VCaP (cell line): ENCODE data around the gene PGA4.

Experiments used
- H3K27ac ChIP-seq: fragments of 450-650 bp; 2 replicates; pipeline ENCODE4 v1.5.1; 2017
- CTCF ChIP-seq: fragments of 450-650 bp; conservative IDR thresholded peaks from 2 replicates; pipeline ENCODE4 v1.5.1; 2017; ENCODE audit warnings: mild to moderate bottlenecking, moderate library complexity

Gene PGA4

GRCh38 chr11:61267437-61267841, 45.3 kb downstream of the PGA4 start:
- TF ChIP-seq CTCF = no peak
- no peak overlapping the region for H3K27ac ChIP-seq

GRCh38 chr11:61268588-61269250, 46.6 kb downstream of the PGA4 start:
- TF ChIP-seq CTCF = no peak
- no peak overlapping the region for H3K27ac ChIP-seq

GRCh38 chr11:61270354-61271076, 48.4 kb downstream of the PGA4 start:
- H3K27ac ChIP-seq = no peak overlapping the region
- TF ChIP-seq CTCF = no peak

DNA sequence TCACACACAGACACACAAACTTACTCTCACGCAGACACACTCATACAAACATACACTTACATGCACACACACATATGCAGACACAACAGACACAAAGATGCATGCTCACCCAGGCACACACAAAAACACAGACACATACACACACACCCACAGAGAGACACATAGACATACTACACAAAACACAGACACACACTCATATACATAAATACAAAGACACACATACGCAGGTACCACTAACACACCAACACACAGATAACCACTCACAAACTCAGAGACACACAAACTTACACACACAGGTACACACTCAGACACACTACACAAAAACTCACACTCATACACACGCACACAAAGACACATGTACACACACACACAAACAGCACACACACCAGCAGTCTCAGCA, 50.6 kb downstream of the PGA4 start:
- TF ChIP-seq CTCF = no peak

GRCh38 chr11:61273178-61274078, 51.3 kb downstream of the PGA4 start:
- TF ChIP-seq CTCF = no peak
- no peak overlapping the region for H3K27ac ChIP-seq

More for the DNA sequence above, 50.6 kb downstream of the PGA4 start:
- H3K27ac ChIP-seq = no peak overlapping the region

GRCh38 chr11:61274084-61274483, 51.9 kb downstream of the PGA4 start:
- no peak overlapping the region for H3K27ac ChIP-seq
- TF ChIP-seq CTCF = no peak

GRCh38 chr11:61275191-61275590, 53.0 kb downstream of the PGA4 start:
- no peak overlapping the region for H3K27ac ChIP-seq
- TF ChIP-seq CTCF = no peak
